GM18498 (cell line): ENCODE data around the gene SH3GL3.

Source experiments
- ATAC-seq: cut with Tn5 transposase; IDR thresholded peaks from one replicate; pipeline ENCODE4 v1.9.1; 2021; ENCODE audit warnings: mild to moderate bottlenecking, moderate library complexity; ENCODE audit not compliant: unreplicated experiment

The SH3GL3 gene

GRCh38 chr15:83561661-83562060 lies 114.5 kb downstream of the SH3GL3 start:
- ATAC-seq: no peak

GRCh38 chr15:83565138-83565537 lies 118.0 kb downstream of the SH3GL3 start:
- no peak for ATAC-seq

GRCh38 chr15:83565553-83566159 lies 118.5 kb downstream of the SH3GL3 start:
- no peak for ATAC-seq

- no peak for ATAC-seq
Observed at GRCh38 chr15:83567318-83567717, 120.2 kb downstream of the SH3GL3 start.

- ATAC-seq: no peak
Observed at GRCh38 chr15:83569341-83569740, 122.2 kb downstream of the SH3GL3 start.

GRCh38 chr15:83570756-83571155 lies 123.6 kb downstream of the SH3GL3 start:
- no peak for ATAC-seq

- no peak for ATAC-seq
Observed at GRCh38 chr15:83571820-83572707, 124.9 kb downstream of the SH3GL3 start.

- ATAC-seq: no peak
Observed at GRCh38 chr15:83574345-83574744, 127.2 kb downstream of the SH3GL3 start.

- ATAC-seq: no peak
Observed at GRCh38 chr15:83578691-83579090, 131.6 kb downstream of the SH3GL3 start.

- ATAC-seq: no peak
Observed at GRCh38 chr15:83581381-83581780, 134.2 kb downstream of the SH3GL3 start.

GRCh38 chr15:83582381-83582780 lies 135.2 kb downstream of the SH3GL3 start:
- ATAC-seq: no peak

- ATAC-seq: no peak
Observed at GRCh38 chr15:83585601-83586335, 138.6 kb downstream of the SH3GL3 start.

GRCh38 chr15:83587091-83587490 lies 139.9 kb downstream of the SH3GL3 start:
- no peak for ATAC-seq

GRCh38 chr15:83588441-83588840 lies 141.3 kb downstream of the SH3GL3 start:
- ATAC-seq: no peak

- ATAC-seq: no peak
Observed at GRCh38 chr15:83592370-83593040, 145.4 kb downstream of the SH3GL3 start.

- ATAC-seq: no peak
Observed at GRCh38 chr15:83595191-83595590, 148.1 kb downstream of the SH3GL3 start.

- ATAC-seq: no peak
Observed at GRCh38 chr15:83598031-83598430, 150.9 kb downstream of the SH3GL3 start.

- no peak for ATAC-seq
Observed at GRCh38 chr15:83602021-83602420, 154.9 kb downstream of the SH3GL3 start.

GRCh38 chr15:83604549-83604948 lies 157.4 kb downstream of the SH3GL3 start:
- ATAC-seq: no peak

GRCh38 chr15:83605111-83605945 lies 158.2 kb downstream of the SH3GL3 start:
- no peak for ATAC-seq
